H1 (cell line): ENCODE measurements around the gene GPR34.

Experiments
- CEBPB ChIP-seq: IDR thresholded peaks from 2 replicates; pipeline ENCODE4 v1.6.1; 2012; ENCODE audit warnings: low read depth, low read length
- CTCF ChIP-seq, 3 experiments: IDR thresholded peaks; 1 replicate in 2 of 3; 2 replicates in 1 of 3; pipeline versions ENCODE4 v1.5.1 to v1.6.1; 2011; ENCODE audit warnings: low read length in 3 of 3, mild to moderate bottlenecking in 3 of 3, inconsistent platforms in 2 of 3, low read depth in 1 of 3, moderate library complexity in 1 of 3; ENCODE audit not compliant: insufficient read depth in 1 of 3; ENCODE audit errors: control extremely low read depth in 1 of 3
- JUN ChIP-seq: IDR thresholded peaks from 2 replicates; pipeline ENCODE4 v1.6.1; 2011; ENCODE audit warnings: low read depth, mild to moderate bottlenecking, improper control_type of control experiment, low read length
- SRF ChIP-seq: IDR thresholded peaks from 2 replicates; pipeline ENCODE4 v1.6.1; 2011; ENCODE audit warnings: mild to moderate bottlenecking, low read depth, low read length, moderate library complexity

- no peak for TF ChIP-seq CTCF (IDR thresholded peaks at IDR 0.05; ENCODE audit: control extremely low read depth in 1 of 3, insufficient read depth in 1 of 3, low read depth in 1 of 3, low read length in 3 of 3)
- no peak for TF ChIP-seq SRF
- no peak for TF ChIP-seq JUN
- no peak for TF ChIP-seq CEBPB
Measured at GRCh38 chrX:41655101-41655500, 33.7 kb upstream of the GPR34 start.
